GM21723 (cell line): Measurements from ENCODE around the gene MZT2B.
"Not testable (repeated sequence)": the region's sequence is repeated elsewhere in the genome, so short reads cannot be mapped to it uniquely, and the experiment has no call there.

Experiments used
- ATAC-seq: cut with Tn5 transposase; IDR thresholded peaks from one replicate; pipeline ENCODE4 v1.9.1; 2021; ENCODE audit warnings: mild to moderate bottlenecking, moderate library complexity; ENCODE audit not compliant: unreplicated experiment

MZT2B gene

DNA sequence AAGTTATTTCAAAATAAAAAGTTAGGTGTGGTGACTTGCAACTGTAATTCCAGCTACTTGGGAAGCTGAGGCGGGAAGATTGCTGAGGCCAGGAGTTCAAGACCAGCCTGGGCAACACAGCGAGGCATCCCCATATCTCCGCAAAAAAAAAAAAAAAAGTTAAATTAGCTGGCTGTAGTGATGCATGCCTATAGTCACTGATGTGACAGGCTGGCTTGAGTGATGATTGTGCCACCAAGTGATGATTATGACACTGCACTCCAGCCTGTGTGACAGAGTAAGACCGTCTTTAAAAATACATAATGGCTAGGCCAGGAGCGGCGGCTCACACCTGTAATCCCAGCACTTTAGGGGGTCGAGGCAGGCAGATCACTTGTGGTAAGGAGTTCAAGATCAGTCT lies 12.2 kb upstream of the MZT2B start:
- ATAC-seq: no peak

DNA sequence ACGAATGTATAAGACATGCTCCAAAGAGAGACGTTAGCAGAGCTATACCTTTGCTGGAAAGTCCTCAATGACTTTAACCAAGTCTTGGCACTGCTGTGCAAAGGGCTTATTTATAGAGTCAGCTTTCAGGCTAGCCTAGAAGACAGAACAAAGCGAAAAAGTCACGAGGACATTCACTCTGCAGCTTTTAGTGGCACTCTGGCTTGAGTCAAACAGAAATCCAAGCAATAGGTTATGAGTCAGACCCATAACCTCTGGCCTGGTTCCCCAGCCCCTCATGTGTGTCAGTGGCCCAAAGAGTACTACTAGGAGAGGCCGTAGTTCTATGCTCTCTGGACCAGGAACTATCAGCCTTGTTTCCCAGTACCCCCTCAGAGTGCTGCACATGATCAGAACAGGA lies 7.2 kb upstream of the MZT2B start:
- ATAC-seq: peak; percentile 67

DNA sequence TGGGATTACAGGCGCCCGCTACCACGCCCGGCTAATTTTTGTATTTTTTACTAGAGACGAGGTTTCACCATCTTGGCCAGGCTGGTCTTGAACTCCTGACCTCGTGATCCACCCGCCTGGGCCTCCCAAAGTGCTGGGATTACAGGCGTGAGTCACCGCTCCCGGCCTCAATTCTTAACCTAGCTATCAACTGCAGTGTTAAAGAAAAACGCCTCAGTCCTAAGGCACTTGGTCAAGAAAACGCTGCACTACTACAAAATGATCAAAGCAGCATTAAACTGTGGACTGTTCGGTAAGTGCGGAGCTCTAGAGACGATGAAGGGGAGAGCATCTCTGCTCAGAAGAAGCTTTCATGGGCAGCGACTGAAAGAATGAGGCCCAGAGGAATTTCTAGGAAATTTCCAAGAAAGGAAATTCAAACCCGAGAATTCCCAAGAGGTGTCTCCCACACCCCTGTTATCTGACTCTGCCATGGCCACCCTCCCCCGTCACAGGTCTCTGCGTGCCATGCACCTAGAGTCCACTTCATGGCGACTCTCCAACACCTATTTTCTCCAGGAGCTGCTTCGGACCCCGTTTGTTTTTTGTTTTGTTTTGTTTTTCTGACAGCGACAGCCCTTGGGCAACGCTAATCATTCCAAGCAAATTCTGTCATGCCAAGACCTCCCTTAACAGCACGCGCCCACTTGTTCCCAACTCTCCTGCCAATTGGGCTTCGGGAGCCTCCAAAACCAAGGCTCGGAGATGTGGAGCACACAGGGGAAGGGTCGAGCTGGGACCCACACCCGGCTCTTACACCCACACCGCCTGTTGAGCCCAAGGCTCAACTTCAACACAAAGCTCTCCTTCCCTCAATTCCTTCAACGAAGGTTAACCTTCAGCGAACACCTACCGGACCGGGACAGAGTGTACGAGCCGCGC lies 1.4 kb upstream of the MZT2B start:
- not testable (repeated sequence) for ATAC-seq

DNA sequence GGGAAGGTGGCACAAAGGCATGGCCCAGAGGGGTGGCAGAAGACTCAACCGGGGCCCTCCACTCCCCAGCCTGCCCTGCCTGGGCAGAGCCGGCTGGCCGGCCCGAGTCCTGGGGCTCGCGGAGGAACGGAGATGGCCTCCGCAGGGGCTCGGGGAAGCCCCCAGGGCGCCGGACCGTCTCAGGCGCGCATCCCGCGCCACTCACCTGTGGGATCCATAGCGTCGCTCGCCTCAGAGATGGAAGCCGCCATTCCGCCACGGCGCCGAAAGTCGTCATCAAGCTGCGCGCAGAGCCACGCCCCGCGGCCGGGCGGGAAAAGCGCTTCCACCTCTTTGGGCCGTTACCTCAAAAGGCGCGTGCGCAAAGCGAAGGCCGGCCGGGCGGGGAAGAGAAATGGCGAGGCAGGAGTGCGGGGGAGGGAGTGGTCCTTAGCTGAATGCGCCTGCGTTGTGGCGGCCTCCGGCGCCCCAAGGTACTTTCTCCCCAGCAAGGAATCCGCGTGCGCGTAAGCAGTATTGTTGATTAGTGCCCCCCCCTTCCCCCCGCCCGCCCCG lies 660 bp upstream of the MZT2B start, which contains the start of gene SMPD4:
Gene SMPD4, minus strand, starts transcription at position 278 of the 555 bp plus-strand sequence. CDS start 5,010 bp downstream, outside the sequence.
- peak; percentile 58 for ATAC-seq

DNA sequence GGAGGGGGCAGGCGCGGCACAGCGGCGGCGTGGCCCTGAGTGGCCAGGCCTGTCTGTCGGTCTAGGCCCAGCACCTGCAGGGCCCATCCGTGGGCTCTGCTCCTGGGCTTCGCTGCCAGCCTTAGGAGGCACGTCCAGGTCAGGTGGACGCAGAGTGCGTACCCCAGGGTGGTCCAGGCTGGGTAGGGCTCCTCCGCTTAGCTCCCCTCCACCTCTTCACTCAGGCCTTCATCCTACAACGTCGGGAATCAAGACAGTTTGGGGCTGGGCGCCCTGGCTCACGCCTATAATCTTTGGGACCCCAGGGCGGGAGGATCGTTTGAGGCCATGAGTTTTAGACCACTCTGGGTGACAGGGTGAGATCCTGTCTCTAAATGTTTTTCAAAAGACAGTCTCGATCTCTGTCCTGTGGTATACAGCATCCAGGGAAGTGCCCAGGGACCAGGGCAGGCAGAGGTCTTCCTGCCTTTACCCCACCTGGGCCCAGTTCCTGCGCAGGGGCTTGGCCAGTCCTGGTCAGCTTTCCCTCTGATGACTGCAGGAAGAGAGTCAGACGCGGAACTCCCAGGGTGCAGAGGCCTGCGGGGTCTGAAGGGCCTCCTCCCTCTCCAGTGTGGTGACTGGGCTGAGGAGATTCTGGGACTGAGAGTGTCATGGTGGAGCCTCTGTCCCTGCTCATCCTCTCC lies 907 bp downstream of the MZT2B start:
- peak; percentile 32 for ATAC-seq

DNA sequence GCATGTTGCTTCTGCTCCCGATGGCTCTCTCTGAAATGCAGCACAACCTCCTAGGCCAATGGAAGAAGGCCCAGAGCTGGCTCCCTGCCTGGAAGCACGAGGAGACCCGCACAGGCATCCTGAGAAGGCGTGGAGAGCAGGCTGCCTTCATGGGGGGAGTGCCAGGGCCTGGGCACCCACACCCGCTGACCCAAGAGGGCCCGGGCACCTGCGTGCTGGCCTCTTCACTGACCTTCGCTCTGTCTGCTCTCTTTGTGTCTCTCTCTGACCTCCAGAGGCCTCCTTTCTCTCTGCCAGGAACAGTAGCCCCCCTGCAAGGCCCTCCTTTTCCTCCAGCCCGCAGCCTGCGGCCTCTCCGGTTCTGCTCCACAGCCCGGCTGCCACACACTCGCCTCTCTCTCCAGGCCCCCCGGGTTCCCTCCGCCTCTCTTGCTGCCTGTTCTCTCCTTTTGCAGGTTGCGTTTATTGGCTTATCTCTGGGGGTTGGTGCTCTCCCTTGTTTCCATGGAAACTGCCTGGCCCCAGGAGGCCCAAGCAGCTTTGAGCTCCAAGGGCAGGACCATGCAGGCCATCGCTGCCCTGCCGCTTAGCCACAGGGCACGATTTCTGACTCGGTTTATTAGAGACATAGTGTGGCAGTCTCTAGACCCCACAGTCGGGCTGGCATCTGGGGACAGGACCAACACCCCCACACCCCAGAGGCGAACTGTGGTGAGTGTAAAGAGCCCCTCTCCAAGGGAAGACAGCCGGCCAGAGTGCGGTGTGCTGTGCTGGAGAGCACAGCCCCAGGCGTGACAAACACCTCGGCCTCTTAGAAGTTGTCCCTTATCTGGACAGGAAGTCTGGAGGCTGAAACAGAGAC lies 1.7 kb downstream of the MZT2B start:
- ATAC-seq: no peak

DNA sequence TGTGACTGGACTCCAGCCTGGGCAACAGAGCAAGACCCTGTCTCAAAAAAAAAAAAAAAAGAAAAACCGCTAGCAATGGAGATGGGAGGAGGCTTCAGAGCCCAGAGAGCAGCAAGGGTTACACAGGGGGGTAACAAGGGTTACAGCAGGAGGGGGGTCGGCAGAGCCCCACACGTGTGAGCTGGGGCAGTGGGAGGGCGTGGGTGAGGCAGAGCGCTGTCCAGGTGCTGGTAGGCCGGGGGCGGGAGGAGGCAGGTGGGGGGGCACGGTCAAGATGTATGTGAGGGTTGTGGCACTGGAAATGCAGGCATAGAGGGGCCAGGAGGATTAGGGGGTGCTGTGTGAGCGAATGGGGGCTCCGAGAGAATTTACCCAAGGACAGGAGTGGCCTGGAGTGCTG lies 3.4 kb downstream of the MZT2B start:
- ATAC-seq: no peak

DNA sequence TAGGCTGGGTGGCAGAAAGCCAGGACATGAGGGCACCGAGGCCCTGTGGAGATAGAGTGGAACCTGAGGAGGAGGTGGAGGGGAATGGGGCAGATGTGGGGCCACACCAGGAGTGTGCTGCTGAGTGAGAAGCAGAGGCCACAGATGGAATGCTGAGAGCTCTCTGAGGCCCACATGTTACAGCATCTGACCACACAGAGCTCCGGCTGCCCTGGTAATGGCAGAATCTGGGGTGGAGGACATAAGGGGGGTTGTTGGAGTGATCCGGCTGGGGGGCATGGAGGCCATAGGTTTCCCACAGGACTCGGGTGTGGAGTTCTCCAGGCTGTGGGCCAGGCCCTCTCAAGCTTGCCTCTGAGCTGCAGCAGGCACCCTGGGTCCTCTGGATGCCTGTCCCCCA lies 3.8 kb downstream of the MZT2B start:
- ATAC-seq: no peak

DNA sequence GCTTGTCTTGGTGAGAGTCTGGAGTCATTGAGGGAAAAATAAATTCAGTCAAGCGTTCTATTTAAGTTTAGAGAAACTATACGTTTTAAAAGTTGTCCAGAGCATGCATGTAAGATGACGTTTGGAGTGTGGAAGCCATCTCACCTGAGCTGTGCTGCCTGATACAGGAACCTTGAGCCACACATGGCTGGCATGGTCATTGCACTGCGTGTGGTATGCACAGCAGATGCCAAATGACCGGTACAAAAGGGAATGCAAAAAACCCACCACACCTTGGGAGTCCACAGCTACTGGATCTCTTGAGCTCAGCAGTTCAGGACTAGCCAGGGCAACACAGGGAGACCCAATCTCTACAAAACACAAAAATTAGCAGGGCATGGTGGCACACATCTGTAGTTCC lies 4.3 kb downstream of the MZT2B start:
- ATAC-seq: no peak

DNA sequence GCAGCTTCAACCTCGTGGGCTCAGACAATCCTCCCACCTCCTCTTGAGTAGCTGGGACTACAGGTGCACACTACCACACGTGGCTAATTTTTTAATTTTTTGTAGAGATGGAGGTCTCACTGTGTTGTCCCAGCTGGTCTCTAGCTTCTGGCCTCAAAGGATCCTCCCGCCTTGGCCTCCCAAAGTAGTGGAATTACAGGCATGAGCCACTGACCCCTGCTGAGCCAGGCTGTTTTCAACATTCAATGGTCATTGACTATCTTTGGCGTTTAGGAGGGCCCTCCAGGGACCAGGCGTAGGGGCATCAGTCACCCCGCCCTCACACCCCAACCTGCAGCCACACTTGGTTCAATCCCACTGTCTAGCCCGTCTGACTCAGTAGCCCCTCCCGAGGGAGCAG lies 5.2 kb downstream of the MZT2B start:
- no peak for ATAC-seq

DNA sequence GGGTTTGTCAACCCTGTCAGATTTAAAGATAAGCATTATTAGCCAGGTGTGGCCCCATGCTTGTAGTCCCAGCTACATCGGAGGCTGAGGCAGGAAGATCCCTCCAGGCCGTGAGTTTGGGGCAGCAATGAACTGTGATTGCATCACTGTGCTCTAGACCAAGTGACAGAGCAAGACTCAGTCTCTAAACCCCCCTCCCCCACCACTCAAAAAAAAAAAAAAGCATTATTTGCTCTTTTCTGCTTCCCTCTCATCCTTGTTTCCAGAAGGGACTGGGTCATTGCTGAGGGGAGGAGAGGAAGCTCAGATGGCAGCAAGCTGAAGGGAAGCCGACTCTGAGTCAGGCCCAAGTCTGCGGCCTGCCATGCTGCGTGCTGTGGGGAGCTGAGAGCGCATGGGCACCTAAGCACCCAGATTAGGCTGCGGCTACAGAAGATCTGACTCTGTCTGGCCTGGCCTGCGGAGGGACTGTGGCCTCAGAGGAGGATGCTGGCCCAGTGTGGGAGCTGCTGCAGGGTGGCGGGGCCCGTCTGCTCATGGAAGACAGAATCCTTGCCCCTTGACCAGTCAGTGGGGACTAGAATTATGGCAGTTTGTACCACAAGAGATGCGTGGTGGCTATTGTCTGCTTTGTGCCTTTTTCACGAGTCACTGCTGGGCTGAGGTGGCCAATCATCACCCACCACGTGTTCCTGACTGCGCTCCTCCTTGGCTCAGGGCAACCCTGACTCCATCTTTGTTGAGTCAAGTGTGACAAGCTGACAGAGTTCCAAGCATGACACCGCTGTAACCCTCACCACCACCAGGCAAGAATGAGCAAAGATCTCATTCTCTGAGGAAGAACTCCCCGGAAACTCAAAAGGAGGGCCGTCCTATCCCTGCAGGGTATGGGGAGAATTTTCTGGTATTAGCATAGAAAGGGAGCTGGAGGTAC lies 6.1 kb downstream of the MZT2B start:
- ATAC-seq: not testable (repeated sequence)

DNA sequence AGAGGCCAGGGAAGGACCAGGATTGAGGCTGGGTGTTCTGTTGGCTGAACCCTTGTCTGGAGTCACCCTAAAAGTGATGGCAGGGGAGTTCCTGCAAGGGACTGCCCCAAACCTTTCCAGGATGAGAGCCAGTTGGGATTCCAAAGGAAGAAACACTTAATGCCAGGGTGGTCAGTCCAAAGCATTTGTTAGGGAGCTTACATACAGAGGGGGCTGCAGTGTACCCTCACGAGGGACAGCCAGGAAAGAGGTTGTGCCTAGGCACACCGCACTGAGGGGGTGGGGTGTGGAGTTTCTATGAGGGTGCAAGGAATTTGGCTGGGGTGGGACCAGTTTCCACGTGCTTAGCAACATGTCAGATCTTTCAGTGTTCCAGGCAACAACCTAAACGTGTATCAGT lies 6.9 kb downstream of the MZT2B start:
- not testable (repeated sequence) for ATAC-seq

DNA sequence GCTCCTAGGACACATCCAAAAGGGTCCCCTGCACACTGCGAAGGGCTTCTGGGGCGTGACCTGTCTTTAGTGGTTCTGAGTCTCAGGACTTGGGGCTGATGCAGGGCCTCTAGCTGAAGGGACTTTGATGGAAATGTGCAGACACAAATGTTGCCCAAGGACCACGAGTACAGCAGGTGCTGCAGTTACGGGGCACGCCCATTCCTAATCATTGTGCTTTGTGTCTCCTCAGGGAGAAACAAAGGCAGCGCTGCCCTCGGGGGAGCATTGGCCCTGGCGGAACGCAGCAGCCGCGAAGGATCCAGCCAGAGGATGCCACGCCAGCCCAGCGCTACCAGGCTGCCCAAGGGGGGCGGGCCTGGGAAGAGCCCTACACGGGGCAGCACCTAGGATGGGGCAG lies 8.2 kb downstream of the MZT2B start:
- no peak for ATAC-seq

DNA sequence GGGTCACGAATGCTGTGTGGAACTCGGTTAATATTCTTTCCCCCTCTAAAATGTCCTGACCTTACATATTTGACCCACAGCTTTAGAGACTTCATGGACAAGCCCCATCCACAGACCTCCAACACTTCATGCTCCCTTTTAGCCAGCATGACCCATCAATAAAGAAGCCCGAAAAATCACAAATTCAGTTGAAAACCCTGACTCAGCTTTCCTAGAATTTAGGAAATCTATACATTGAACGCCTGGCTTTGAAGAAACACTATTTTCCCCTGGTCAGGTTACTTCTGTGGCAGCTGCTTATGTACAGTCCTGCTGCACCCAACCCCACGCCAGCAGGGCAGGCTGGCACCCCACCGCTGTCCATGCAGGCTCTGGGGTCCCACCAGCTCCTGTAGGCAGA lies 9.3 kb downstream of the MZT2B start:
- not testable (repeated sequence) for ATAC-seq

DNA sequence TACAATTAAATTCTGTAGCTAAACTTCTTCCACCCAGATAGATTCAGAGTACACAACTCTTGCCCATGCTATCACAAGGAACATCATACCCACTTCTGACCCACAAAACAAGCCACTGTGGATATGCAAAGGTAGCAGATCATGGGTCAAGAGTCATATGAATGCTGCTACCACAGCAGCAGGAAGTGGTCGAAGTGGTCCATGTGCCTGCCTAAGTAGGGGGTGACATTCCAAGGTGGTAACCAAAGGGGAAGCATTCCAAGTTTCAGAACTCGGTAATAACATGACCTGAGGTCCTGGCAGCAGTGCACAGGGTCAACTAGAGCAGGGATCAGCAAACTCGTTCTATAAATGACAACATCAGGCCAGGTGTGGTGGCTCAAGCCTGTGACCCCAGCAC lies 10.4 kb downstream of the MZT2B start:
- not testable (repeated sequence) for ATAC-seq

DNA sequence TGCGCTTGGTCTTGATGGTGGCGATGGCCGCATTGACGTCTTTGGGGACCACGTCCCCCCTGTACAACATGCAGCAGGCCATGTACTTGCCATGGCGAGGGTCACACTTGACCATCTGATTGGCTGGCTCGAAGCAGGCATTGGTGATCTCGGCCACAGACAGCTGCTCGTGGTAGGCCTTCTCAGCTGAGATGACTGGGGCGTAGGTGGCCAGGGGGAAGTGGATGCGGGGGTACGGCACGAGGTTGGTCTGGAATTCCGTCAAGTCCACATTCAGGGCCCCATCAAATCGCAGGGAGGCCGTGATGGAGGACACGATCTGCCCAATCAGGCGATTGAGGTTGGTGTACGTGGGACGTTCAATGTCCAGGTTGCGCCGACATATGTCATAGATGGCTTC lies 11.8 kb downstream of the MZT2B start:
- not testable (repeated sequence) for ATAC-seq

DNA sequence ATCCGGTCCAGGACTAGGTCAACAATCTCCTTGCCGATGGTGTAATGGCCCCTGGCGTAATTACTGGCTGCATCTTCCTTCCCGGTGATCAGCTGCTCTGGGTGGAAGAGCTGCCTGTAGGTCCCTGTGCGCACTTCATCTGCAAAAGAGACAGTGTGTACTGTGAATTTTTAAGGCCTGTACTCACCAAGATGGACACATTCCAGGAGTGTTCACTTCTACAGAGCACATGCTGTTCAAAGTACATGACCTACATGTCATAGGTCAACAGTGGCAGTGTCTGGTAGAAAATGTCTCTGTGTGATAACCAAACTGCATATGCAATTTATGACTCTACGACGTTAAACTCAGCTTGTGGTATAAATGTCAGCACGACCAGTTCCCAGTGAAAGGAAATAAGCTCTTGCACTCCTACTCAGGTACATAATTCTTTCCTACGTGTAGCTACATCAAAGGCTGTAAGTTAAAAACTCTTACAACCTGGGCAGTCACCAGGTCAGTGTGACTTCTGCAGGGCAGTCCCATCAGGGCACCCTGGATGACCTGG lies 13.1 kb downstream of the MZT2B start:
- ATAC-seq: not testable (repeated sequence)

DNA sequence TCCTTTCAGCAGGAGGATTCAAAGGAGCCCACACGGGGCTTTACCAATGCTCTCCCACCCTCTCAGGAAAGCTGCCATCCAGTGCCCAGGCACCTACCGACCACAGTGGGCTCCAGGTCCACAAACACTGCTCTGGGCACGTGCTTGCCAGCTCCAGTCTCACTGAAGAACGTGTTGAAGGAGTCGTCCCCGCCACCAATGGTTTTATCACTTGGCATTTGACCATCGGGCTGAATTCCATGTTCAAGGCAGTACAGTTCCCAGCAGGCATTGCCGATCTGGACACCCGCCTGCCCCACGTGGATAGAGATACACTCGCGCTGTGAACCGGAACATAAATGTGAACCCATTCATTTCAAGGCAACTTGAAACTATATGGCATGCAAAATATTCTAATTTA lies 14.0 kb downstream of the MZT2B start:
- not testable (repeated sequence) for ATAC-seq

DNA sequence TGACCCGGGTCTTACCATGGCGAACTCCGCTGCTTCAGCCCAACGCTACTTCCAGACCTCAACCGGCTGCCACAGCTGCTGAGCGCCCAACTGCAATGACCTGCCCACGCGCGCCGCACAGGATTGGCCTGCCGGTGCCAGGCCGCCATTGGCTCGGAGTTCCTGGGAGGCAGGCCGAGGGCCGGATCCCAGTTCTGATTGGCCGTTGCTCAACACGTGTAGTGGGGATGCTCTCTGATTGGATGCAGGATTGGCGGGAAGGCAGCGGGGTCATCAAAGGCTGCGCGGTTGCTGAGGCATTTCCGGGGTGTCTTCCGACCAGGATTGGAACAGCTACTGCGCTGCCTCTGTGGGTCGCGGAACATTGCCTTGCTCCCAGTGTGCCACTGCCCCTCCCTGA lies 16.3 kb downstream of the MZT2B start, which contains the start of gene TUBA3E:
Gene TUBA3E, minus strand, starts transcription at position 97 of the 400 bp plus-strand sequence. Its CDS starts 79 bp downstream, at position 18.
- no peak for ATAC-seq
